ENCODE measurements around the gene RDH5. TPM values are rescaled to one million over a fixed set of nuclear protein-coding genes. Genes with fewer than 3 reads are reported as not detected.

RDH5 gene
- total and polyA plus RNA-seq, 12 donors = 1.9 to 41.4 (median 5.3) TPM

- H3K27me3 ChIP-seq = no peaks in the 10 kb centered on the region
- TF ChIP-seq, protein P1, sequence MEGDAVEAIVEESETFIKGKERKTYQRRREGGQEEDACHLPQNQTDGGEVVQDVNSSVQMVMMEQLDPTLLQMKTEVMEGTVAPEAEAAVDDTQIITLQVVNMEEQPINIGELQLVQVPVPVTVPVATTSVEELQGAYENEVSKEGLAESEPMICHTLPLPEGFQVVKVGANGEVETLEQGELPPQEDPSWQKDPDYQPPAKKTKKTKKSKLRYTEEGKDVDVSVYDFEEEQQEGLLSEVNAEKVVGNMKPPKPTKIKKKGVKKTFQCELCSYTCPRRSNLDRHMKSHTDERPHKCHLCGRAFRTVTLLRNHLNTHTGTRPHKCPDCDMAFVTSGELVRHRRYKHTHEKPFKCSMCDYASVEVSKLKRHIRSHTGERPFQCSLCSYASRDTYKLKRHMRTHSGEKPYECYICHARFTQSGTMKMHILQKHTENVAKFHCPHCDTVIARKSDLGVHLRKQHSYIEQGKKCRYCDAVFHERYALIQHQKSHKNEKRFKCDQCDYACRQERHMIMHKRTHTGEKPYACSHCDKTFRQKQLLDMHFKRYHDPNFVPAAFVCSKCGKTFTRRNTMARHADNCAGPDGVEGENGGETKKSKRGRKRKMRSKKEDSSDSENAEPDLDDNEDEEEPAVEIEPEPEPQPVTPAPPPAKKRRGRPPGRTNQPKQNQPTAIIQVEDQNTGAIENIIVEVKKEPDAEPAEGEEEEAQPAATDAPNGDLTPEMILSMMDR (IDR thresholded peaks at IDR 0.05) = no peak
- no peak for TF ChIP-seq POLR2A (IDR thresholded peaks at IDR 0.05)
- intact Hi-C loops (cut with DNase I) = no loop called here
- H3K4me1 ChIP-seq (replicated peaks in 1 of 2) = peaks cover 0 to 4% of the 10 kb centered on the region in 2 donors
- H3K9me3 ChIP-seq (replicated peaks in 1 of 3) = no peaks in the 10 kb centered on the region
- peak in 1 of 7 donors; percentile 19 for DNase-seq
- H3K36me3 ChIP-seq (replicated peaks in 1 of 2) = no peaks in the 10 kb centered on the region
- no peak overlapping the region for H3K27ac ChIP-seq
- H3K4me3 ChIP-seq = no peak overlapping the region
- WGBS, 4 donors = 79 to 83% (median 80%) methylated on average over 8 of the region's 8 CpGs
These were observed 44.5 kb upstream of the RDH5 start for GRCh38 chr12:55675666-55676065.

- Histone ChIP-seq H3K9me3 (replicated peaks in 1 of 3) (no peaks in the 10 kb centered on the region), H3K27ac (peak overlapping the region in 1 of 5 donors; percentile 47), H3K36me3 (replicated peaks in 1 of 2) (no peaks in the 10 kb centered on the region), H3K4me1 (replicated peaks in 1 of 2) (peaks cover 5 to 13% of the 10 kb centered on the region in 2 donors), H3K27me3 (no peaks in the 10 kb centered on the region), H3K4me3 (no peak overlapping the region)
- no peak for TF ChIP-seq POLR2A (IDR thresholded peaks at IDR 0.05)
- TF ChIP-seq, protein P1 (IDR thresholded peaks at IDR 0.05) = no peak
- intact Hi-C loops (cut with DNase I) = no loop called here
- WGBS, 4 donors = 37 to 77% (median 62%) methylated on average over 6 of the region's 6 CpGs
- DNase-seq = no peak
These were observed 43.5 kb upstream of the RDH5 start for GRCh38 chr12:55676707-55677106.

DNA sequence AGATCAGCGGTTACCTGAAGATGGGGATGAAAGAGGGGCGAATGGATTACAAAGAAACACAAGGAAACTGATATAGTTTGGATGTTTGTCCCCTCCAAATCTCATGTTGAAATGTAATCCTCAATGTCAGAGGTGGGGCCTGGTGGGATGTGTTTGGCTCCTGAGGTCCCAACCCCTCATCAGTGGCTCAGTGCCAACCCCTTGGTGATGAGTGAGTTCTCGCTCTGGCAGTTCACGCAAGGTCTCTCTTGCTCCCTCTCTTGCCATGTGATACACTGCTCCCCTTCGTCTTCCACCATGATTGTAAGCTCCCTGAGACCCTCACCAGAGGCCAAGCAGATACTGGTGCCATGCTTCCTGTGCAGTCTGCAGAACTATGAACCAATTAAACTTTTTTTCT is 40.5 kb upstream of the RDH5 start:
- Histone ChIP-seq H3K4me1 (replicated peaks in 1 of 2) (peaks cover 9 to 12% of the 10 kb centered on the region in 2 donors), H3K9me3 (replicated peaks in 1 of 3) (no peaks in the 10 kb centered on the region), H3K27ac (no peak overlapping the region), H3K27me3 (no peaks in the 10 kb centered on the region), H3K4me3 (no peak overlapping the region), H3K36me3 (replicated peaks in 1 of 2) (no peaks in the 10 kb centered on the region)
- WGBS, 4 donors = 83 to 89% (median 88%) methylated on average over 5 of the region's 5 CpGs
- no peak for TF ChIP-seq POLR2A (IDR thresholded peaks at IDR 0.05)
- TF ChIP-seq, protein P1 (IDR thresholded peaks at IDR 0.05) = no peak
- intact Hi-C loops (cut with DNase I) = no loop called here
- peak in 1 of 7 donors; percentile 13 for DNase-seq

DNA sequence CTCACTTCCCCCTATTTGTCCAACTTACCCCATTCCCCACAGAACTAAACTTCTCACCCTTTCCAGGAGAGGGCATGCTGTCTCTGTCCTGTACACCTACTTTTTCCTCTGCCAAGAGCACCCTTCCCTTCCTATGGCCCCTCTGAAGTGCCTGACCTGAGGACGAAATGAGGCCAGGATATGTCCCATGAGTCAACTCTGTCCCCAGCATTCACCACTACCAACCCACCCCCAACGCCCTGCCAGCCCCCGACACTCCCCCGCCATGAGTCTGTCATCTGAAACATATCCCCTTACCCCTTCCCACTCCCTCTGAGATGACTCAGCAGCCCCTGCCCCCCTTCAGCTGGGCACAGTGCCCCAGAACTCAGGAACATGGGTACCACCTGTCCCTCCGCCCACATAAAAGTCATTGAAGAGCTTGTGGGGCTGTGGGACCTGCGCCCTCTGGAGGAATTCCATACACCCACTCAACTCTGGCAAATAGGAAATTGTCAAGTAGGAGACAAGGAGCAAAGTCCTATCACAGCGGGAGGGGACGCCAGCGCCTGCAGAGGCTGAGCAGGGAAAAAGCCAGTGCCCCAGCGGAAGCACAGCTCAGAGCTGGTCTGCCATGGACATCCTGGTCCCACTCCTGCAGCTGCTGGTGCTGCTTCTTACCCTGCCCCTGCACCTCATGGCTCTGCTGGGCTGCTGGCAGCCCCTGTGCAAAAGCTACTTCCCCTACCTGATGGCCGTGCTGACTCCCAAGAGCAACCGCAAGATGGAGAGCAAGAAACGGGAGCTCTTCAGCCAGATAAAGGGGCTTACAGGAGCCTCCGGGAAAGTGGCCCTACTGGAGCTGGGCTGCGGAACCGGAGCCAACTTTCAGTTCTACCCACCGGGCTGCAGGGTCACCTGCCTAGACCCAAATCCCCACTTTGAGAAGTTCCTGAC is 38.8 kb upstream of the RDH5 start:
- WGBS, 4 donors = 8 to 31% (median 22%) methylated on average over 9 to 17 of the region's 17 CpGs
- no peak for TF ChIP-seq POLR2A (IDR thresholded peaks at IDR 0.05)
- TF ChIP-seq, protein P1 (IDR thresholded peaks at IDR 0.05) = peak in 5 of 6 experiments; percentile 21 to 45 (median 33)
- no peaks in the 10 kb centered on the region for H3K27me3 ChIP-seq
- no peaks in the 10 kb centered on the region for H3K36me3 ChIP-seq (replicated peaks in 1 of 2)
- DNase-seq = peak; percentile 45 to 68 (median 61)
- peak overlapping the region in 1 of 4 donors; percentile 25 for H3K4me3 ChIP-seq
- intact Hi-C loops (cut with DNase I) = no loop called here
- H3K4me1 ChIP-seq (replicated peaks in 1 of 2) = peaks cover 9 to 12% of the 10 kb centered on the region in 2 donors
- H3K27ac ChIP-seq = peak overlapping the region in 1 of 5 donors; percentile 13
- H3K9me3 ChIP-seq (replicated peaks in 1 of 3) = no peaks in the 10 kb centered on the region

Data from adrenal gland (tissue), 12 donors.